Vagina (tissue), 2 donors: ENCODE results near the gene CEP290. TPM values are rescaled to one million over a fixed set of nuclear protein-coding genes. Genes with fewer than 3 reads are reported as not detected.

Experiments
- DNase-seq, 2 donors: peaks; one replicate each; pipeline ENCODE4 v3.0.0-alpha.2; 2017; ENCODE audit errors: extremely low spot score in 2 of 2
- H3K27ac ChIP-seq: fragments of 200-600 bp; sonication (generic); one replicate; pipeline ENCODE4 v1.5.1; 2019
- H3K27me3 ChIP-seq: fragments of 200-600 bp; sonication (generic); one replicate; pipeline ENCODE4 v1.5.1; 2019
- H3K36me3 ChIP-seq, 2 donors: fragments of 200-600 bp; sonication (generic); one replicate each; pipeline ENCODE4 v1.5.1; 2017 to 2019
- H3K4me1 ChIP-seq: fragments of 200-600 bp; sonication (generic); one replicate; pipeline ENCODE4 v1.5.1; 2019
- H3K4me3 ChIP-seq, 2 donors: fragments of 200-600 bp; sonication (generic); 1 replicate in 1 of 2; 2 replicates in 1 of 2; pipeline ENCODE4 v1.5.1; 2016 to 2019
- H3K9me3 ChIP-seq: fragments of 200-600 bp; sonication (generic); one replicate; pipeline ENCODE4 v1.5.1; 2019
- CTCF ChIP-seq, 3 experiments: fragments of 450-650 bp in 2 of 3; fragments of 200-600 bp in 1 of 3; sonication (generic) in 1 of 3; IDR thresholded peaks; one replicate each; pipeline ENCODE4 v1.5.1; 2017 to 2019; ENCODE audit warnings: antibody characterized with exemption in 3 of 3, mild to moderate bottlenecking in 2 of 3, moderate library complexity in 2 of 3
- POLR2A ChIP-seq, 2 donors: fragments of 450-650 bp; IDR thresholded peaks; one replicate each; pipeline ENCODE4 v1.6.1; 2017; ENCODE audit warnings: antibody characterized with exemption in 2 of 2, mild to moderate bottlenecking in 2 of 2, moderate library complexity in 2 of 2
- POLR2AphosphoS5 ChIP-seq, 2 donors: sonication (generic); formaldehyde crosslinking; IDR thresholded peaks; one replicate each; pipeline ENCODE4 v1.9.0; 2017; ENCODE audit warnings: antibody characterized with exemption in 2 of 2, mild to moderate bottlenecking in 2 of 2, low read depth in 1 of 2; ENCODE audit not compliant: insufficient read depth in 1 of 2
- intact Hi-C: fragments of 100-400 bp; cut with DNase I; formaldehyde crosslinking; loops from one replicate; pipeline ENCODE4 v1.15.1; 2023
- small RNA-seq: library from RNA; depleted of rRNA; stranded (forward); fragments of <200 nt; gene quantifications from one replicate; pipeline ENCODE3, GENCODE V24; 2016
- total RNA-seq: library from RNA; depleted of rRNA; stranded (reverse); fragments of >200 nt; gene quantifications from one replicate; pipeline ENCODE4 v1.2.3, GENCODE V29; 2016

The CEP290 gene
- total RNA-seq, 1 donor from 2014 or later: 16.2 TPM

GRCh38 chr12:88015825-88016224 is 126.1 kb downstream of the CEP290 start:
- Histone ChIP-seq H3K4me1 (no peaks in the 10 kb centered on the region), H3K9me3 (no peaks in the 10 kb centered on the region), H3K27me3 (no peaks in the 10 kb centered on the region), H3K36me3 (no peaks in the 10 kb centered on the region), H3K4me3 (no peak overlapping the region), H3K27ac (no peak overlapping the region)
- TF ChIP-seq CTCF (IDR thresholded peaks at IDR 0.05) (no peak), POLR2AphosphoS5 (IDR thresholded peaks at IDR 0.05; ENCODE audit: insufficient read depth in 1 of 2, low read depth in 1 of 2) (no peak), POLR2A (IDR thresholded peaks at IDR 0.05) (no peak)
- DNase-seq: no peak
- intact Hi-C loops: no loop called here

DNA sequence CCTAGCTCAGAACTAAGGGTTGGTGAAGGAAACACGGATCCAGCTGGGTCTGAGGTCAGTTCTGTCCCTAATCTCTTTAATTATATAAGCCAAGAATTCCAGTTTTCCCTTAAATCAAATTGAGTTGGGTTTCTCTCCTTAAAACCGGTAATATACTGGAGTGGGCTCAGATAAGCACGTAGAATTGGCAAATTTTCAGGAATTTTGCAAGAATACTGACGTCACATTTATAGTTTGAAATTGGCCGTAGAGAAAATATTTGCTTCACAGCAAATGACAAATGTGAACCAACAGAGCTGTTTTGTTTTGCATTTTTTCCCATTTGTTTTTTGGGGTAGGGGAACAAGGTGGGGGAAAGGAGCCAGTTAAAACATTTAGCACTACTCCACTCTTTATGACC is 130.1 kb downstream of the CEP290 start:
- H3K27ac ChIP-seq: no peak overlapping the region
- intact Hi-C loops: no loop called here
- no peaks in the 10 kb centered on the region for H3K4me1 ChIP-seq
- TF ChIP-seq POLR2AphosphoS5 (IDR thresholded peaks at IDR 0.05; ENCODE audit: insufficient read depth in 1 of 2, low read depth in 1 of 2) (no peak), POLR2A (IDR thresholded peaks at IDR 0.05) (no peak), CTCF (IDR thresholded peaks at IDR 0.05) (no peak)
- no peaks in the 10 kb centered on the region for H3K36me3 ChIP-seq
- H3K27me3 ChIP-seq: no peaks in the 10 kb centered on the region
- H3K9me3 ChIP-seq: no peaks in the 10 kb centered on the region
- DNase-seq: no peak
- no peak overlapping the region for H3K4me3 ChIP-seq

DNA sequence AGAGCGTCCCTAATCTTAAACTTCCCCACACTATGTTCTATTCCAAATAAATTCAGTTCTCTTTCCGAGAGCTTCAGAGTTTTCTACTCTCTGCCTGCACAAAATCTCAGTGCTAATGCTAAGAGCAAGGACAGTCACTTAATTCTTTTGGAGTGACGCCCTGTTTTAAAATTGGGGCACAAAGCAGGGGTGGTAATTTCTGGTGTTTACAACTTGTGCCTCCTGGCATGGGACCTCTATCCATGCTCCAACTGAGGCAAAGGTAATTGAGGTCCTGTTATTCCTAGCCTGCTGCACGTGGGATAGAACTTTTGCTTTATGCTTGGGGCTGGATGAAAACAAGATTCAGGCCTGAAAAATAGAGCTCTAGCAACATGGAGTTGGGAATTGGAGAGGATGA is 135.5 kb downstream of the CEP290 start:
- TF ChIP-seq POLR2AphosphoS5 (IDR thresholded peaks at IDR 0.05; ENCODE audit: insufficient read depth in 1 of 2, low read depth in 1 of 2) (no peak), POLR2A (IDR thresholded peaks at IDR 0.05) (no peak), CTCF (IDR thresholded peaks at IDR 0.05) (no peak)
- DNase-seq: no peak
- intact Hi-C loops: no loop called here
- H3K9me3 ChIP-seq: no peaks in the 10 kb centered on the region
- no peaks in the 10 kb centered on the region for H3K27me3 ChIP-seq
- no peaks in the 10 kb centered on the region for H3K4me1 ChIP-seq
- H3K36me3 ChIP-seq: no peaks in the 10 kb centered on the region
- no peak overlapping the region for H3K27ac ChIP-seq
- H3K4me3 ChIP-seq: no peak overlapping the region

- TF ChIP-seq POLR2AphosphoS5 (IDR thresholded peaks at IDR 0.05; ENCODE audit: insufficient read depth in 1 of 2, low read depth in 1 of 2) (no peak), CTCF (IDR thresholded peaks at IDR 0.05) (no peak), POLR2A (IDR thresholded peaks at IDR 0.05) (no peak)
- H3K9me3 ChIP-seq: no peaks in the 10 kb centered on the region
- DNase-seq: no peak
- H3K27me3 ChIP-seq: no peaks in the 10 kb centered on the region
- no peak overlapping the region for H3K27ac ChIP-seq
- no peak overlapping the region for H3K4me3 ChIP-seq
- intact Hi-C loops: no loop called here
- no peaks in the 10 kb centered on the region for H3K36me3 ChIP-seq
- H3K4me1 ChIP-seq: no peaks in the 10 kb centered on the region
Observed at GRCh38 chr12:88001327-88001726, 140.6 kb downstream of the CEP290 start.

Small RNA genes lying within 50 kb of the gene (small RNA-seq; reads per million reads assigned to genes)
- gene RNA5SP364: not detected

Other genes starting within 250 kb of the CEP290 start
- not detected for gene C12orf50, start 112.7 kb downstream of the CEP290 start, total RNA-seq
- gene TMTC3, start 219 bp upstream of the CEP290 start, total RNA-seq: 14.2 TPM